HCT116 (cell line): ENCODE measurements around the gene MUC13. TPM values are rescaled to one million over a fixed set of nuclear protein-coding genes. Genes with fewer than 3 reads are reported as not detected.

ENCODE experiments used
- ATAC-seq: fragments of 200-7000 bp; cut with Tn5 transposase; 2 replicates; pipeline ENCODE4 v1.9.1; 2020; ENCODE audit warnings: mild to moderate bottlenecking, moderate library complexity
- BruUV-seq: library from RNA; stranded (reverse); fragments of 400-500 nt; replicated peaks from 2 replicates; lab custom pipeline; 2021; lab: Mats Ljungman, UMichigan
- CTCF ChIA-PET: fragments of 300-600 bp; sonication (Branson Sonifier 250); formaldehyde crosslinking; loops from one replicate; lab custom pipeline; 2021; ENCODE audit warnings: antibody characterized with exemption; lab: Charles Lee
- POLR2A ChIA-PET: fragments of 300-600, 350-600 bp; sonication (Branson Sonifier 250); formaldehyde crosslinking; loops from one replicate; lab custom pipeline; 2021; ENCODE audit warnings: antibody characterized with exemption; lab: Charles Lee
- RAD21 ChIA-PET, 2 experiments: fragments of 300-600 bp; sonication (Branson Sonifier 250); formaldehyde crosslinking; loops; one replicate each; lab custom pipeline; 2023; ENCODE audit warnings: low total read pairs in 2 of 2; ENCODE audit not compliant: uncharacterized antibody in 2 of 2, unreplicated experiment in 2 of 2, low non-redundant PET in 1 of 2; lab: Charles Lee
- DNase-seq: peaks from one replicate; pipeline ENCODE4 v3.0.0-alpha.2; 2010; ENCODE audit warnings: low read depth, low spot score
- H2AFZ ChIP-seq: fragments of 200-600 bp; shearing (Covaris generic), sonication (generic); 2 replicates; pipeline ENCODE4 v1.6.1; 2017; ENCODE audit warnings: low read depth, mixed run types, mixed read lengths, antibody characterized with exemption, low read length; ENCODE audit not compliant: poor library complexity, severe bottlenecking
- H3K27ac ChIP-seq: 2 replicates; pipeline ENCODE4 v1.5.1; 2012; ENCODE audit warnings: low read depth, low read length
- H3K27me3 ChIP-seq: fragments of 200-600 bp; sonication (generic); 2 replicates; pipeline ENCODE4 v1.6.1; 2016; ENCODE audit warnings: mixed run types, low read length, mixed read lengths; ENCODE audit not compliant: insufficient read depth
- H3K36me3 ChIP-seq, 2 experiments: fragments of 200-500 bp in 1 of 2; fragments of 200-600 bp in 1 of 2; sonication (Bioruptor generic) in 1 of 2; sonication (generic) in 1 of 2; 2 replicates each; pipeline versions ENCODE4 v1.5.1 to v1.6.1; 2014 to 2016; ENCODE audit warnings: low read length in 2 of 2, inconsistent platforms in 1 of 2, mixed read lengths in 1 of 2, mixed run types in 1 of 2; ENCODE audit not compliant: insufficient read depth in 2 of 2, control insufficient read depth in 1 of 2
- H3K4me1 ChIP-seq, 2 experiments: fragments of 200-600 bp in 1 of 2; sonication (generic) in 1 of 2; 2 replicates each; pipeline versions ENCODE4 v1.5.1 to v1.6.1; 2012 to 2017; ENCODE audit warnings: low read length in 2 of 2, inconsistent platforms in 1 of 2, mild to moderate bottlenecking in 1 of 2, mixed read lengths in 1 of 2, mixed run types in 1 of 2, moderate library complexity in 1 of 2; ENCODE audit not compliant: insufficient read depth in 2 of 2, control insufficient read depth in 1 of 2
- H3K4me2 ChIP-seq: fragments of 200-600 bp; sonication (generic); 2 replicates; pipeline ENCODE4 v1.6.1; 2017; ENCODE audit warnings: mixed run types, low read length, mixed read lengths
- H3K4me3 ChIP-seq, 2 experiments: fragments of 200-600 bp in 1 of 2; sonication (generic) in 1 of 2; replicated peaks in 1 of 2; 2 replicates each; pipeline ENCODE4 v1.5.1; 2011 to 2016; ENCODE audit warnings: low read length in 2 of 2, control low read depth in 1 of 2, low read depth in 1 of 2, mild to moderate bottlenecking in 1 of 2, mixed read lengths in 1 of 2, mixed run types in 1 of 2
- H3K79me2 ChIP-seq: fragments of 200-600 bp; sonication (generic); 2 replicates; pipeline ENCODE4 v1.6.1; 2017; ENCODE audit warnings: mild to moderate bottlenecking, mixed run types, low read length, moderate library complexity, mixed read lengths; ENCODE audit not compliant: insufficient read depth
- H3K9ac ChIP-seq: fragments of 200-600 bp; sonication (generic); 2 replicates; pipeline ENCODE4 v1.6.1; 2016; ENCODE audit warnings: low read length, mixed read lengths
- H3K9me2 ChIP-seq: fragments of 200-600 bp; sonication (generic), shearing (Covaris generic); 2 replicates; pipeline ENCODE4 v1.6.1; 2017; ENCODE audit warnings: mixed run types, mild to moderate bottlenecking, moderate library complexity; ENCODE audit not compliant: insufficient read depth
- H3K9me3 ChIP-seq, 2 experiments: fragments of 200-500 bp in 1 of 2; fragments of 200-600 bp in 1 of 2; sonication (Bioruptor generic) in 1 of 2; sonication (generic) in 1 of 2; 2 replicates each; pipeline ENCODE4 v1.6.1; 2014 to 2017; ENCODE audit warnings: low read length in 2 of 2, mixed read lengths in 2 of 2, inconsistent platforms in 1 of 2, low read depth in 1 of 2, mild to moderate bottlenecking in 1 of 2, mixed run types in 1 of 2, moderate library complexity in 1 of 2; ENCODE audit not compliant: control insufficient read depth in 1 of 2, insufficient read depth in 1 of 2
- H4K20me1 ChIP-seq: fragments of 200-600 bp; sonication (generic), shearing (Covaris generic); 2 replicates; pipeline ENCODE4 v1.6.1; 2017; ENCODE audit warnings: mixed run types, mild to moderate bottlenecking, moderate library complexity; ENCODE audit not compliant: insufficient read depth
- CBX3 ChIP-seq: IDR thresholded peaks from 2 replicates; pipeline ENCODE4 v1.6.1; 2012; ENCODE audit warnings: low read depth
- CEBPB ChIP-seq: IDR thresholded peaks from 2 replicates; pipeline ENCODE4 v1.6.1; 2012; ENCODE audit warnings: low read depth
- CTCF ChIP-seq, 3 experiments: fragments of 200-600 bp in 1 of 3; sonication (generic) in 1 of 3; IDR thresholded peaks in 2 of 3; conservative IDR thresholded peaks in 1 of 3; 2 replicates each; pipeline ENCODE4 v1.5.1; 2012 to 2017; ENCODE audit warnings: low read depth in 2 of 3, low read length in 2 of 3, antibody characterized with exemption in 1 of 3, borderline replicate concordance in 1 of 3, control low read depth in 1 of 3, mild to moderate bottlenecking in 1 of 3, mixed read lengths in 1 of 3, mixed run types in 1 of 3, moderate library complexity in 1 of 3; ENCODE audit not compliant: insufficient read depth in 1 of 3
- ELF1 ChIP-seq: IDR thresholded peaks from 2 replicates; pipeline ENCODE4 v1.6.1; 2012; ENCODE audit warnings: low read depth, borderline replicate concordance
- FOSL1 ChIP-seq: IDR thresholded peaks from 2 replicates; pipeline ENCODE4 v1.6.1; 2012; ENCODE audit warnings: low read depth
- POLR2A ChIP-seq: IDR thresholded peaks from 2 replicates; pipeline ENCODE4 v1.7.0; 2011; ENCODE audit warnings: borderline replicate concordance; ENCODE audit not compliant: insufficient read depth, insufficient read length; ENCODE audit errors: extremely low read depth
- POLR2AphosphoS5 ChIP-seq: IDR thresholded peaks from 2 replicates; pipeline ENCODE4 v1.6.1; 2011; ENCODE audit warnings: mild to moderate bottlenecking, low read depth, low read length, moderate library complexity
- YY1 ChIP-seq: IDR thresholded peaks from 2 replicates; pipeline ENCODE4 v1.6.1; 2011; ENCODE audit warnings: low read length, low read depth, moderate library complexity, mild to moderate bottlenecking; ENCODE audit not compliant: insufficient replicate concordance; ENCODE audit errors: extremely low read depth
- ZNF274 ChIP-seq: fragments of 200-500 bp; sonication (Bioruptor generic); IDR thresholded peaks from 2 replicates; pipeline ENCODE4 v1.6.1; 2014; ENCODE audit warnings: mild to moderate bottlenecking, low read depth, low read length, inconsistent platforms
- intact Hi-C: fragments of 100-400 bp; cut with micrococcal nuclease; formaldehyde crosslinking; loops from 2 replicates; pipeline ENCODE4 v1.10.0; 2022
- total RNA-seq: library from RNA; stranded (reverse); gene quantifications from one replicate; pipeline ENCODE4 v1.2.1, GENCODE V29; 2021; ENCODE audit not compliant: unreplicated experiment

MUC13 gene
- total RNA-seq, 1 experiment from 2014 or later: 0.44 TPM

GRCh38 chr3:124982855-124983254, 48.3 kb upstream of the MUC13 start:
- BruUV-seq: no TSS peak
- ChIA-PET RAD21 (no interaction called here), CTCF (interaction anchor here (1.5 kb wide), 1 partner anchor 222 kb away, joined by 5 read pairs; no protein-coding TSS in a partner anchor), POLR2A (no interaction called here)
- no peak overlapping the region for H3K4me3 ChIP-seq
- H3K9me3 ChIP-seq: no peaks in the 10 kb centered on the region
- no peaks in the 10 kb centered on the region for H3K27me3 ChIP-seq
- ATAC-seq (no peak), DNase-seq (no peak)
- TF ChIP-seq POLR2AphosphoS5 (no peak), CBX3 (no peak), ELF1 (no peak), POLR2A (no peak), CEBPB (no peak), ZNF274 (no peak), CTCF (IDR thresholded peaks at IDR 0.05 in 2 of 3, conservative IDR thresholded peaks at IDR 0.05 in 1 of 3; ENCODE audit: borderline replicate concordance in 1 of 3, insufficient read depth in 1 of 3, low read depth in 2 of 3, low read length in 2 of 3) (no peak)
- no peaks in the 10 kb centered on the region for H3K36me3 ChIP-seq
- H3K9me2 ChIP-seq: no peaks in the 10 kb centered on the region
- no peaks in the 10 kb centered on the region for H4K20me1 ChIP-seq
- peaks cover 21 to 33% of the 10 kb centered on the region in 2 experiments for H3K4me1 ChIP-seq
- H3K27ac ChIP-seq: no peak overlapping the region
- no peaks in the 10 kb centered on the region for H3K79me2 ChIP-seq
- intact Hi-C loops: no loop called here
- H3K9ac ChIP-seq: no peak overlapping the region
- H2AFZ ChIP-seq: no peak overlapping the region
- H3K4me2 ChIP-seq: no peak overlapping the region

GRCh38 chr3:124981472-124981871, 46.9 kb upstream of the MUC13 start:
- Histone ChIP-seq H3K4me2 (no peak overlapping the region), H3K4me1 (peaks cover 15 to 24% of the 10 kb centered on the region in 2 experiments), H3K4me3 (no peak overlapping the region), H2AFZ (no peak overlapping the region), H3K9me3 (no peaks in the 10 kb centered on the region), H3K36me3 (no peaks in the 10 kb centered on the region)
- RAD21 ChIA-PET: no interaction called here
- ATAC-seq: no peak
- no peak for TF ChIP-seq FOSL1
- TF ChIP-seq YY1: no peak
- TF ChIP-seq CTCF (IDR thresholded peaks at IDR 0.05 in 2 of 3, conservative IDR thresholded peaks at IDR 0.05 in 1 of 3; ENCODE audit: borderline replicate concordance in 1 of 3, insufficient read depth in 1 of 3, low read depth in 2 of 3, low read length in 2 of 3): no peak
- TF ChIP-seq POLR2AphosphoS5: no peak
- TF ChIP-seq, all 23 proteins: peak for 0
- Histone ChIP-seq H3K27me3 (no peaks in the 10 kb centered on the region), H3K9ac (no peak overlapping the region), H3K27ac (no peak overlapping the region), H4K20me1 (no peaks in the 10 kb centered on the region), H3K9me2 (no peaks in the 10 kb centered on the region), H3K79me2 (no peaks in the 10 kb centered on the region)
- no peak for DNase-seq
- BruUV-seq: no TSS peak
- intact Hi-C loops: no loop called here
- ChIA-PET POLR2A (no interaction called here), CTCF (no interaction called here)
